Measurements from ENCODE around the gene EFCAB6. TPM values are rescaled to one million over a fixed set of nuclear protein-coding genes. Genes with fewer than 3 reads are reported as not detected.
A peak's percentile ranks its signal among the peaks of the same experiment; 100 is the strongest.

Gene EFCAB6
- total RNA-seq, 1 experiment from 2014 or later: not detected

DNA sequence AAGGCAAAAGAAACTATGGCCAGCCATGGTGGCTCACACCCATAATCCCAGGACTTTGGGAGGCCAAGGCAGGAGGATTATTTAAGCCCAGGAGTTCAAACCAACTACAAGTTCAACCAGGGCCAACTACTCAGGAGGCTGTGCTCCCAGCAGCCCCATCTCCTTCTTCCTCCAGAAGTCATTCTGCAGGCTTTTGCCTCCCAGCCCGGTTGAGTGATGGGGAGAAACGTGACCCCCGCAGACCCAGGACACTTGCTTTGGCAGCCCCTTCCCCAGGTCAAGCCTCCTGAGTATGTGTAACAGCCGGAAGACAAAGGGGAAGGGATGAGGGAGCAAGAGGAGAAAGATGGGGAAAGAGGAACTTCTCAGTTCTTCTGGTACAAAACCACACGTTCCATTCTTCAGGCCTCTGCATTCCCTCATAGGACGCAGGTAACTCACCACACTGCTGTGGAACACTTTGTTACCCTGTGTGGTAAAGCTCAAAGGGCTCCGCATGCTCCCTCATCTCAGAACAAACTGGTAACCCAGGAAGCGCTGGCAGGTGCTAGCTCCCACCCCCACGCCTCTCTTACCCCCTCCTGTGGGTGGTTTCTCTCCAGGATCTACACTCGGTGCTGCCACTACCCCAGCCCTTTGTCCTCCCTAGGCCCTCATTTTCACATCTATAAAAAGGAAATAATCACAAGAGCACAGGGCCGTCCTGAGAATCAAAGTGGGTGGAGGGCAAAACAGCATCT, 46.2 kb upstream of the EFCAB6 start:
- Mint-ChIP-seq H3K27ac (ENCODE audit: unreplicated experiment) (no peak overlapping the region), H3K27me3 (ENCODE audit: insufficient read depth, unreplicated experiment) (no peaks in the 10 kb centered on the region), H3K9me3 (ENCODE audit: unreplicated experiment) (peaks cover 11% of the 10 kb centered on the region), H3K4me1 (ENCODE audit: low read depth, unreplicated experiment) (no peaks in the 10 kb centered on the region), H3K36me3 (ENCODE audit: insufficient read depth, unreplicated experiment) (no peaks in the 10 kb centered on the region), H3K4me3 (ENCODE audit: unreplicated experiment) (no peak overlapping the region)
- intact Hi-C loops (cut with micrococcal nuclease; ENCODE audit: unreplicated experiment): no loop called here
- ChIA-PET POLR2A (no interaction called here), CTCF (no interaction called here)
- no peaks in the 10 kb centered on the region for H3K9me3 ChIP-seq
- H3K4me1 ChIP-seq: no peaks in the 10 kb centered on the region
- no TSS peak for BruUV-seq (replicated peaks)
- peak in 1 of 2 experiments; percentile 14 for DNase-seq
- H3K36me3 ChIP-seq (ENCODE audit: control insufficient read depth, insufficient read depth, low read length): no peaks in the 10 kb centered on the region
- TF ChIP-seq, protein P1, sequence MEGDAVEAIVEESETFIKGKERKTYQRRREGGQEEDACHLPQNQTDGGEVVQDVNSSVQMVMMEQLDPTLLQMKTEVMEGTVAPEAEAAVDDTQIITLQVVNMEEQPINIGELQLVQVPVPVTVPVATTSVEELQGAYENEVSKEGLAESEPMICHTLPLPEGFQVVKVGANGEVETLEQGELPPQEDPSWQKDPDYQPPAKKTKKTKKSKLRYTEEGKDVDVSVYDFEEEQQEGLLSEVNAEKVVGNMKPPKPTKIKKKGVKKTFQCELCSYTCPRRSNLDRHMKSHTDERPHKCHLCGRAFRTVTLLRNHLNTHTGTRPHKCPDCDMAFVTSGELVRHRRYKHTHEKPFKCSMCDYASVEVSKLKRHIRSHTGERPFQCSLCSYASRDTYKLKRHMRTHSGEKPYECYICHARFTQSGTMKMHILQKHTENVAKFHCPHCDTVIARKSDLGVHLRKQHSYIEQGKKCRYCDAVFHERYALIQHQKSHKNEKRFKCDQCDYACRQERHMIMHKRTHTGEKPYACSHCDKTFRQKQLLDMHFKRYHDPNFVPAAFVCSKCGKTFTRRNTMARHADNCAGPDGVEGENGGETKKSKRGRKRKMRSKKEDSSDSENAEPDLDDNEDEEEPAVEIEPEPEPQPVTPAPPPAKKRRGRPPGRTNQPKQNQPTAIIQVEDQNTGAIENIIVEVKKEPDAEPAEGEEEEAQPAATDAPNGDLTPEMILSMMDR (IDR thresholded peaks at IDR 0.05; ENCODE audit: insufficient read depth in 1 of 2, low read depth in 1 of 2, low read length in 1 of 2, severe bottlenecking in 1 of 2, unreplicated experiment in 1 of 2): no peak
- no peaks in the 10 kb centered on the region for H3K27me3 ChIP-seq (replicated peaks; ENCODE audit: control insufficient read depth, insufficient read depth, low read length)
- no peak overlapping the region for H3K4me3 ChIP-seq (ENCODE audit: low read depth, low read length)

DNA sequence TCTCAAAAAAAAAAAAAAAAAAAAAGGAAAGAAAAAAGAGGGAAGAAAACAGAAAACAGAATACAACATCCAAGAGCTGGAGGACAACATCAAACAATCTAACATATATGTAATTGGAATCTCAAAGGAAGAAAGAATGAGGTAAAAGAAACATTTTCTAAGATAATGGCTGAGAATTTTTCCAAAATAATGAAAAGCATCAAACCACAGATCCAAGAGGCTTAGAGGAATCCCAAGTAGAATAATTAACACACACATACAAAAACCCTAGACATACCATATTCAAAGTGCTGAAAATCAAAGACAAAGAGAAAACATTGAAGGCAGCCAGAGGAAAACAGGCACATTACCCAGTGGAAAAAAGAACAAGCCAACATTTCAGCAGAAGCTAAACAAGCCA, 45.3 kb upstream of the EFCAB6 start:
- H3K9me3 ChIP-seq: no peaks in the 10 kb centered on the region
- no peak overlapping the region for H3K27ac Mint-ChIP-seq (ENCODE audit: unreplicated experiment)
- H3K36me3 Mint-ChIP-seq (ENCODE audit: insufficient read depth, unreplicated experiment): no peaks in the 10 kb centered on the region
- no TSS peak for BruUV-seq (replicated peaks)
- H3K4me1 ChIP-seq: no peaks in the 10 kb centered on the region
- H3K9me3 Mint-ChIP-seq (ENCODE audit: unreplicated experiment): peaks cover 11% of the 10 kb centered on the region
- ChIA-PET POLR2A (no interaction called here), CTCF (interaction anchor here (0.7 kb wide), 1 partner anchor 27 kb away, joined by 6 read pairs; no protein-coding TSS in a partner anchor)
- no peaks in the 10 kb centered on the region for H3K4me1 Mint-ChIP-seq (ENCODE audit: low read depth, unreplicated experiment)
- no peaks in the 10 kb centered on the region for H3K36me3 ChIP-seq (ENCODE audit: control insufficient read depth, insufficient read depth, low read length)
- H3K27me3 Mint-ChIP-seq (ENCODE audit: insufficient read depth, unreplicated experiment): peaks cover 4% of the 10 kb centered on the region
- no peaks in the 10 kb centered on the region for H3K27me3 ChIP-seq (replicated peaks; ENCODE audit: control insufficient read depth, insufficient read depth, low read length)
- no peak overlapping the region for H3K4me3 Mint-ChIP-seq (ENCODE audit: unreplicated experiment)
- no peak overlapping the region for H3K4me3 ChIP-seq (ENCODE audit: low read depth, low read length)
- no peak for DNase-seq
- intact Hi-C loops (cut with micrococcal nuclease; ENCODE audit: unreplicated experiment): no loop called here
- TF ChIP-seq, protein P1 (IDR thresholded peaks at IDR 0.05; ENCODE audit: insufficient read depth in 1 of 2, low read depth in 1 of 2, low read length in 1 of 2, severe bottlenecking in 1 of 2, unreplicated experiment in 1 of 2): no peak

DNA sequence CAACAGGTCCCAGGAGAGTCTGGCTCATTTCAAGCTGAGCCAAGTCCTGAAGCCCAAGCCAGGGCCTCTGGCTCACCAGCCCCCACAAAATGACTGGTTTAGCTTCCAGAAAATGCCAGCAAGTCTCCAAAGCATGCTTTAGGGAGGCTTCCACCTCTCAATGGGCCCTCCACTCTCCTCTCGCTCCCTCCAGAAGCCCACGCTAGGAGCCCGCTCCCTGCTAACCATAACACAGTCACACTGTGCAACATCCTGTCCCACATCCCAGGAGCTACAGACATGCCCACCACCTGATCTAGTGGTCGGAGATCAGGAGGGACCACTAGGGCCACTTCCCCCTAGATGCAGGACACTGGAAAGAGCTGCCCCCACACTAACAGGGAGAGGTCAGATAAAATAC, 43.3 kb upstream of the EFCAB6 start:
- peaks cover 11% of the 10 kb centered on the region for H3K9me3 Mint-ChIP-seq (ENCODE audit: unreplicated experiment)
- TF ChIP-seq, protein P1 (IDR thresholded peaks at IDR 0.05; ENCODE audit: insufficient read depth in 1 of 2, low read depth in 1 of 2, low read length in 1 of 2, severe bottlenecking in 1 of 2, unreplicated experiment in 1 of 2): no peak
- Histone ChIP-seq H3K4me1 (no peaks in the 10 kb centered on the region), H3K36me3 (ENCODE audit: control insufficient read depth, insufficient read depth, low read length) (no peaks in the 10 kb centered on the region), H3K27me3 (replicated peaks; ENCODE audit: control insufficient read depth, insufficient read depth, low read length) (no peaks in the 10 kb centered on the region), H3K4me3 (ENCODE audit: low read depth, low read length) (no peak overlapping the region), H3K9me3 (no peaks in the 10 kb centered on the region)
- intact Hi-C loops (cut with micrococcal nuclease; ENCODE audit: unreplicated experiment): no loop called here
- BruUV-seq (replicated peaks): no TSS peak
- no peak overlapping the region for H3K4me3 Mint-ChIP-seq (ENCODE audit: unreplicated experiment)
- no peaks in the 10 kb centered on the region for H3K4me1 Mint-ChIP-seq (ENCODE audit: low read depth, unreplicated experiment)
- POLR2A ChIA-PET: no interaction called here
- peak in 1 of 2 experiments; percentile 2 for DNase-seq
- no peak overlapping the region for H3K27ac Mint-ChIP-seq (ENCODE audit: unreplicated experiment)
- CTCF ChIA-PET: interaction anchor here (0.6 kb wide), 1 partner anchor 987 kb away, joined by 4 read pairs; no protein-coding TSS in a partner anchor
- H3K36me3 Mint-ChIP-seq (ENCODE audit: insufficient read depth, unreplicated experiment): no peaks in the 10 kb centered on the region
- peaks cover 13% of the 10 kb centered on the region for H3K27me3 Mint-ChIP-seq (ENCODE audit: insufficient read depth, unreplicated experiment)

Data from Caco-2 (cell line).